ENCODE measurements around the gene ERBB4.

ERBB4 gene

DNA sequence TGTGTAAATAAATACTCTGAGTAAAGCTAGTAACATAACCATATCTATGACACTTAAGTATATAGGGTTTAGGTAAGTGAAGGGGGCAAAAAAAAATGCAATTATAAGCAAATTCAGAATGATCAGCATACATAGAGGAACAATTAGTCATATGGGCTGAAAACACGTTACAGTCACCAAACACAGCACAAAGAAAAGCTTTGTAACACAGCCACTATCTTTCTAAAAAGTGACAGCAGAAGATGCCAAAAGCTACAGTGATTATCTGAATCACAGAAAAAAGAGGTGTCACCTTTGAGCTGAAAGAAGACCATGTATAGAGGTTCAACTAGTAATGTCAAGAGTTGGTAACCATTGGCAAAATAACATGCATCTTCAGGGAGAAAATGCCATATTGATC is 115.5 kb downstream of the ERBB4 start:
- no peak for DNase-seq (ENCODE audit: extremely low read depth, low read depth)
- H3K4me3 ChIP-seq (replicated peaks; ENCODE audit: low read depth, low read length): no peak overlapping the region
- TF ChIP-seq, protein P1, sequence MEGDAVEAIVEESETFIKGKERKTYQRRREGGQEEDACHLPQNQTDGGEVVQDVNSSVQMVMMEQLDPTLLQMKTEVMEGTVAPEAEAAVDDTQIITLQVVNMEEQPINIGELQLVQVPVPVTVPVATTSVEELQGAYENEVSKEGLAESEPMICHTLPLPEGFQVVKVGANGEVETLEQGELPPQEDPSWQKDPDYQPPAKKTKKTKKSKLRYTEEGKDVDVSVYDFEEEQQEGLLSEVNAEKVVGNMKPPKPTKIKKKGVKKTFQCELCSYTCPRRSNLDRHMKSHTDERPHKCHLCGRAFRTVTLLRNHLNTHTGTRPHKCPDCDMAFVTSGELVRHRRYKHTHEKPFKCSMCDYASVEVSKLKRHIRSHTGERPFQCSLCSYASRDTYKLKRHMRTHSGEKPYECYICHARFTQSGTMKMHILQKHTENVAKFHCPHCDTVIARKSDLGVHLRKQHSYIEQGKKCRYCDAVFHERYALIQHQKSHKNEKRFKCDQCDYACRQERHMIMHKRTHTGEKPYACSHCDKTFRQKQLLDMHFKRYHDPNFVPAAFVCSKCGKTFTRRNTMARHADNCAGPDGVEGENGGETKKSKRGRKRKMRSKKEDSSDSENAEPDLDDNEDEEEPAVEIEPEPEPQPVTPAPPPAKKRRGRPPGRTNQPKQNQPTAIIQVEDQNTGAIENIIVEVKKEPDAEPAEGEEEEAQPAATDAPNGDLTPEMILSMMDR (IDR thresholded peaks at IDR 0.05; ENCODE audit: low read depth, low read length, missing control alignments): no peak

DNA sequence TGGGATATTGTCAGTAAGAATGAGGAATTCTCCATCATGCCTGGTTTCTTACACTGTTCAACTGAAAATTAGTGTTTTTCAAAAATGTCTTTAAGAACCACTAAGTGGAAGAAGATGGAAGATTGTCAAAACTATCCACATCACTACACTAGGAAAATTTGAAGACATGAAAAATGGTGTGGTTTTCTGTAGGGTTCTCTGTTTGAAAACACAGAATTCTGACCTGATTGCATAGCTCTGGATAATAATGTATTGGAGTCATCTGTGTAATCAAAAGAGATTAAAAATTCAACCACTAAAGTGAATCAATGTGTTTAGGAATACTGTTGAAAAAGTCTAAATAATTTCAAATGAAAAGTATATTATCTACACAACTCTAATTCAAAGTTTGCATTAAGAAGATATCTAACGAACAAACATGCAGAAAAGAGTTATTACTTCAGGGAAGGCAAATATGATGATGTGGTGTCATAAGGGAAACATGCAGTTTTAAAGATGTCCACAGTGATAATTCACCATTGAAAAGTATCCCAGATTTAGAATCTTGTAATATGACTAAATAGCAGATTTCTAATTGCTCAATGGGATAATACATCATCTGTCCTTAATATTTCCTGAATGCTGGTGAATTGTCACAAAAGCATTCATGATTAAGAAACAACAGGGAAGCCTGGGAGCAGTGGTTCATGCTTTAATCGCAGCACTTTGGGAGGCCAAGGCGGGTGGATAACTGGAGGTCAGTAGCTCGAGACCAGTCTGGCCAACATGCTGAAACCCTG is 116.9 kb downstream of the ERBB4 start:
- H3K4me3 ChIP-seq (replicated peaks; ENCODE audit: low read depth, low read length): no peak overlapping the region
- TF ChIP-seq, protein P1 (IDR thresholded peaks at IDR 0.05; ENCODE audit: low read depth, low read length, missing control alignments): no peak
- DNase-seq (ENCODE audit: extremely low read depth, low read depth): no peak

GRCh38 chr2:212416086-212416485 is 122.5 kb downstream of the ERBB4 start:
- TF ChIP-seq, protein P1 (IDR thresholded peaks at IDR 0.05; ENCODE audit: low read depth, low read length, missing control alignments): no peak
- no peak for DNase-seq (ENCODE audit: extremely low read depth, low read depth)
- no peak overlapping the region for H3K4me3 ChIP-seq (replicated peaks; ENCODE audit: low read depth, low read length)

DNA sequence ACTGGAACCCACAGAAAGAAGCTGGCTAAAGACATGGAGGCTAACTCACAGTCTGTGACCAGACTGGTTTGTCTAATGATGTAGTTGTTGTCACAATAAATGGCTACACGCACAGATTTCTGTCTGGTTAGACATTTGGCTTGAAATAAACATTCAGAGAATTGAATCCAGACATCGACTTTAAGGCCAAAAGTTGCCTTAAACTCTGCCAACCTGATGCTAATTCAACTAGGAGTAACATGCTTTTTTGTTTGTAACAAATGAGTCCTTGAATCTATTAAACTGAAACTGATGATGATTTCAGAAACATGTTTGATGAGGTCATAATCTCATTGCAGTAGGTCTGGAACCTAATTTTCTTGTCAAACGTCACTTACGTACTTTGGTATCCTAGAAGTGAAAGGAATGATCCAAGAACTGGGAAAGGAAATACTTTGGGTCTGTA is 123.8 kb downstream of the ERBB4 start:
- no peak overlapping the region for H3K4me3 ChIP-seq (replicated peaks; ENCODE audit: low read depth, low read length)
- TF ChIP-seq, protein P1 (IDR thresholded peaks at IDR 0.05; ENCODE audit: low read depth, low read length, missing control alignments): no peak
- no peak for DNase-seq (ENCODE audit: extremely low read depth, low read depth)

DNA sequence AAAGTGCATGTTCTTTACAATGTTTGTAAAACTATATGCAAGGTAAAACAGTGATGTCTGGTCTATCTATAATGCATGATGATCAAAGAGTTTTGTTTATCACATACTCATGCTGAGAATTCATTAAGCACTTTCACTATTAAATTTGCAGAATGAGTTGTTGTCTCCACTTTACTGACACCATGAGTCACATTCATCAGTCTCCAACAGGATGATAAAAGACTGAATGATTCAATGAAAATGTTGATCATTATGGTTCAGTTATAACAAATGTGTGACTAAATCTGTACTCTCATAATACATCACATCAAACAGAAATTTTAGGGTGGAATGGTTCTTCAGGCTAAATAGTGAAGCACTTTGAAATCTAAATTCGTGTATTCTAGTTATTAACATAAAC is 129.0 kb downstream of the ERBB4 start:
- no peak for DNase-seq (ENCODE audit: extremely low read depth, low read depth)
- TF ChIP-seq, protein P1 (IDR thresholded peaks at IDR 0.05; ENCODE audit: low read depth, low read length, missing control alignments): no peak

DNA sequence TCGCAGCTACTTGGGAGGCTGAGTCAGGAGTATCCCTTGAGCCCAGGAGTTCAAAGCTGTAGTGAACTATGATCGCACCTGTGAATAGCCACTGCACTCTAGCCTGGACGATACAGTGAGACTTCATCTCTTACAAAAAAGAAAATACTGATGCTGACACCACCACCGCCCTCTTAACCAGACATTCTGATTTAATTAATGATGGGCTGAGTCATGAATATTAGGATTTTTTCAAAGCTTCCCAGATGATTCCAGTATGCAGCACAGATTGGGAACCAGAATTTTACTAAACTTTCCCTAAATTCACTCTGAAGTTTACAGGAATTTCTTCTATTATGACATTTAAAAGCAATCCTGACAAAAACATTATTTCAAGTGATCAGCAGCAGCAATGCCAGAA is 130.1 kb downstream of the ERBB4 start:
- H3K4me3 ChIP-seq (replicated peaks; ENCODE audit: low read depth, low read length): no peak overlapping the region
- DNase-seq (ENCODE audit: extremely low read depth, low read depth): no peak
- TF ChIP-seq, protein P1 (IDR thresholded peaks at IDR 0.05; ENCODE audit: low read depth, low read length, missing control alignments): no peak

More for the DNA sequence above, 129.0 kb downstream of the ERBB4 start:
- no peak overlapping the region for H3K4me3 ChIP-seq (replicated peaks; ENCODE audit: low read depth, low read length)
